Fibroblast of upper back skin (primary cell): ENCODE measurements around the gene TTC21A.

Source experiments
- DNase-seq: peaks from one replicate; pipeline ENCODE4 v3.0.0-alpha.2; 2013

Gene TTC21A

DNA sequence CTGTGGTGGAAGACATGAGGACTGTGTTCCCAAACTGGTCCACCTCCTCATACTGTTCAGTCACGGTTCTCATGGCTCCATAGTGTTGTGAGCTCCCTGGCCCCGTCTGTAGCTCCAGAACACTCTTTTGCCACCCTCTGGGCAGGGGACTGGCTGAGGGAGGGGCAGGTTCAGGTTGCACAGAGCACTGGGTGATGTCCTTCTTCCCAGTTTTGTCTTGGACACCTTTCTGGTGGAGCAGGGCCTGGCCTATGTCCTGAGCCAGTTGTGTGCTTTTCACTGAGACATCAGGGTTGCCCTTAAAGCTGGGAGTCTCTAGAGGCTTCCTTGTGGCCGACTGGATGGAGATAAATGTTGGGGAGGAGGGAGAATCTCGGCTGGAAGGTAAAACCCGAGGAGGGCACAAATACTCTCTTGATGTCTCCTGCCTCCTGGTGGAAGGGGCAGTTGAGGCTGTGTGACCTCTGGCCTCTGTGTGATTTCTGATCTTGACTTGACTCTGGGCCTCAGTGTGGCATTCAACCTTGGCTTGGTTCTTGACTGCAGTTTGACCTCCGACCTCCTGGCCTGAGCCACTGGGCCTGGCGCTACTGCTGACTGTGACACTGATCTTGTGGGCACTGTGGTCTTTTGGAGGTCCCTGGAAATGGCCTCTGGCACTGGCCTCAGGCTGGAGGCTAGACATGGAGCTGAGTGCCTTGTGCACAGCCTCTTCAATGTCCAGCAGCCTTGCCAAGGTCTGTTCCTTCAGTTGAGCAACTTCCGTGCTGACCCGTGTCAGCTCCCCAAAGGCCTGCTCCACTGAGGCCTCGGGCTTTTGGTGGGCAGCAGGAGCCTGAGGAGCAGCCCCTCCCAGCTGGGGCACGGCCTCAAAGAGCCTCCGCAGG, 76.8 kb downstream of the TTC21A start:
- DNase-seq = no peak

DNA sequence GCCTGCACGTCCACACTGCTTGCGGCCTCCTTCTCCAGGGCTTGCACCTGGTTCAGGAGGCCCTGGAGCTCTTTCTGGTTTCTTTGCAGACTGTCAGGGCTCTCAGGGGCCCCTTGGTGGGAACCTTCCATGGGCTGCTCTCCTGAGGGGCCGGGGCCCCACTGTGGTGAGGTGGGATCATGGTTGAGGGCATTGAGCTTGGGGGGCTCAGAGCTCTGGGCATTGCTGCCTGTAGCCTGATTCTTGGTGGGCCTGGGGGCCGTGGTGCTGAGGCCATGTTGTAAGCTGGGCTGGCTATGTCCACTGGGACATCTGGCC, 77.4 kb downstream of the TTC21A start:
- no peak for DNase-seq

DNA sequence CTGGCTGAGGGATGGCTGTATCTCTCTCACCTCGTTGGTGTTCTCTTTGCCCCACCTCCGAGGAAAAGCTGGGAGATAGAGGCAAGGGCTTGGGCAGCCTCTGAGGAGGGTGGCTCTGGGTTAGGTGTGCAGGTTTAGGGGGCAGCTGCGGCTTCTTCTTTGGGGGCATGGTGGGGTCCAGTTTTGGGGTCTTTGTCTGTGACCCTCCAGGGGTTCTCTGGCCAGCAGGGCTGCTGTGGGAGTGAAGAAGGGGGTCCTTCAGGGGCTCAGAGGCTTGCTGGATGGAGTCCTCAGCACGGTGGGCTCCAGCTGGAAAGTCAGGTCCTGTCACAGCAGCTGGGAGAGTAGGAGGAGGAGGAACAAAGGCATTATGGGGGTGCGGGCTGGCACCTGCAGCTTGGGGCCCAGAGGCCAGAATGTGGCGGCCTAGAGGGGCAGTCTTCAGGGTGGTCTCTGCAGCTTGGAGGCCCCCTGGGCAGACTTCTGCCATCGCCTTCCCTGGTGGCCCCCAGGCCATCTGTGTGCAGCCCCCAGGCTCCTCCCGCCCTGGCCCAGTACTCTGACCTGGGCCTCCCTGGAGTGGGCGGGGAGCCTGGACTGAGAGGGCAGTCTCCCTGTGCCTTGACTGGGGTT, 78.0 kb downstream of the TTC21A start:
- no peak for DNase-seq

DNA sequence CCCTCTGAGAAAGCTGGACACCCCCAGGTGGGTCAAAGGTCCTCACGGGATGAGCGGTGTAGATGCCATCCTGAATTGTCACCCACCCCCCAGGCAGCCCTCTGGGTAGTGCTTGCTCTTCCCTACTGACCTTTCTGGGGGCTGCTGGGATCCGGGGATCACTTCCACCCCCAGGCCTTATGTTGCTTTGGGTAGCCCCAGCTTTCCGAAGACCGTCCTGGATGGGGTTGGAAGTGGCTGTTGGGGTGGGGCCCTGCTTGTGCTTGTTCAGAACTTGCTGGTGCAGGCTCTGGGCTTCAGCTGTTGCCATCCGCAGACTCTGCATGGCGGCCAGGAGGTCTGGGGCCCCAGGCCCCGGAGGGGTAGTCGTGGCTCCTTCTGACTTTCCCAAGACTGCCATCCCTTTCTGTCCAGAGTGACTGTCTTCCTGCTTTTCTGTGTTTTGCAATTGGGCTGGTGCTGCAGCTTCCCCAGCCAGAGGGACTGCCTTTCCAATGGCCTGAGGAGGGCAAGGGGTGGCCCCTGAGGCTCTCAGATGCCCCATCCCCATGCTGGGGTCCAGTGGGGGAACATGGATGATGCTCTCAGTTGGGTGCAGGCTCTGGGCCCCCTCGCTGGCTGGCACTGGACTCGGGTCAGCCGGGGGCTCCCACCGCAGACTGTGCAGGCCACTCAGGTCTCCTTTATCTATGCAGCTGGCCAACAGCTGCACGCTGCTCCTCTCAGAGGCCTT, 78.6 kb downstream of the TTC21A start:
- DNase-seq = no peak

DNA sequence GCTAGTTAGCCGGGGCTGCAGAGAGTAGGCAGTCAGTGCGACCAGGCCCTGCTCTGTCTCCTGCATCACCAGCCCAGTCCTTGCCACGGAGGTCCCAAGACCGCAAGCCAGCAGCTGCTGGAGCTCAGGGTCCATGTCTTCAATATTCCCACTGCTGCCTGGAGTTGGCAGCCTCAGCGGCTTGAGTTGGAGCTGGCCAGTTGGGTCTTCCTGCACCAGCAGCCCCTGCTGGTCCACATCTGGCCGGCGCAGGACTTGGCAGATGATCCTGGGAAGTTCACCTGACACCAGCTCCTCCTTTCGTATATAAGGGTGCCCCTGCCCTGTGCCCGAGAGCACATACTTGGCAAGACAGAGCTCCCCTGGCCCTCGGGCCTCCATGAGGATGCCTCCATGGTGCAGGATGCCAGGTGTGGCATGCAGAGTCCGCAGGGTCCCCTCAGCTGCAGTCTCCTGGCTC, 79.2 kb downstream of the TTC21A start:
- no peak for DNase-seq

DNA sequence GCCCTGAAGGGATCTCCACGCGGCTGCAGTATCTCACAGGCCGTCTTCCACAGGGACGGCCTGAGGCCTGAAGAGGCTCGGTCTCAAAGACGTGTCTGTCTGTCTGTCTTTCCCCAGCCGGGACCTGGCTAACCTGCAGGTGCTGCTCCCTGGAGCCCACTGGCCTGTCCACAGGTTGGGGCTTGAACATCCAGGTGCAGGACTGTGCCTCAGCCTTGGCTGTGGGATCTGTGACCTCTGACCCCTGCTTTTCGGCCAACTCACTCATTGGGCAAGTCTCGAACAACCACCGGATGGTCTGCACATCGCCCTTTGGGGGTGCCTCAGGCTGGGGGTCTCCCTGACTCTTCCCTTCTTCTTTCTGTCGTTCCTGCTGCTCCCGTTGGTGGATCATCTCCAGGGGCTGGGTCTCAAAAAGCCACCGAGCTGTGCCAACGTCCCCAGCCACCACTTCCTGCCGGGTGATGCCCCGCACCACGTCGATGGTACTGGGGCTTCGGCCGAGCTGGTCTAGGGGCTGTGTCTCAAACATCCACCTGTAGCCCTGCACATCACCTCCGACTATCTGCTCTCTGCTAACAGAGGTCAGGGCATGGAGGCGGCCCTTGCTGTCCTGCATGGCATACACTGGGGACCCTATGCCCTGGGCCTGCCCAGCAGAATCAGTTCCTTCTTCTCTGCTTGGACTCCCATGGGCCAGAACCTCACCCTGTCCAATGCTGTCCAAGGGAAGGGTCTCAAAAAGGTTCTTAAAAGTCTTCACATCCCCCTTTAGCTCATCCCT, 80.1 kb downstream of the TTC21A start:
- no peak for DNase-seq
